HG03103 (cell line): ENCODE measurements around the gene IL17RE.
"Not testable (repeated sequence)": the region's sequence is repeated elsewhere in the genome, so short reads cannot be mapped to it uniquely, and the experiment has no call there.

Experiments
- ATAC-seq: cut with Tn5 transposase; IDR thresholded peaks from one replicate; pipeline ENCODE4 v1.9.1; 2021; ENCODE audit warnings: low read depth; ENCODE audit not compliant: unreplicated experiment

The IL17RE gene

GRCh38 chr3:9900965-9901415, 1.7 kb upstream of the IL17RE start:
- ATAC-seq = not testable (repeated sequence)

DNA sequence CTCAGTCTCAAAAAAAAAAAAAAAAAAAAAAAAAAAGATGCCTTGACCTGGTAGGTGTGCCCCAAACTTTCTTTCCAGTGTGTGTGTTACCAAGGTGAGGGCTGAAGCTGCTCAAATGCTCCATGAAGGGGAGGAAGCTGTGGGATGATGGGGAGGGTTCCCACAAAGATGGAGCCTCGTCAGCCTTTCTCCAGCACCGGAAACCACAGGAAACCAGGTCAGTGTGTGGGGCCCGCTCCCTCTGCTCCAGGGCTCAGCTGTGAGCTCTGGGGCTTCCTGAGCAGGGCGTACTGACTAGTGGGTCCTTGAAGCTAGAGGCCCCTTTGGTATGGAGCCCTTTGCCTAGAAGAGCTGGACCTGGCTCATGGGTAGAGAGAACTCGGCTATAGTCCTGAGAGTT, 681 bp upstream of the IL17RE start:
- ATAC-seq = no peak

DNA sequence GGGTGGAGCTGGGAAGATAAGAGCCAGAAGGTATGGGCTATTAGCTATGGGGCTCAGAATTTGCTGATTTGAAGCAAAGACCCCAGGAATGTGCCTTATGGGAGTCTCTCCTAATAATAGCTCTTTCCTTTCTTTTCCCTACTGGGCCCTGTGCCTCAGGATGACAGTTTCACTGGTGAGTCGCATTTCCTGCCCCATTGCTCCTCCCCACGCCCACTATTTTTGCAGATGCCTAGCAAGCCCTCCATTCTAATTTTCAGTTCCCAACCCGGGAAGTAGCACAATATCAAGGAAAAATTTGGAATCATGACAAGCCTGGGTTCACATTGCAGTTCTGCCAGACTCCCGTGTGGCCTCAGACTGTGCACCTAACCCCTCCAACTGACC, 583 bp downstream of the IL17RE start:
- ATAC-seq = no peak

- ATAC-seq = no peak
These were observed 1.3 kb downstream of the IL17RE start for GRCh38 chr3:9903904-9904303.

DNA sequence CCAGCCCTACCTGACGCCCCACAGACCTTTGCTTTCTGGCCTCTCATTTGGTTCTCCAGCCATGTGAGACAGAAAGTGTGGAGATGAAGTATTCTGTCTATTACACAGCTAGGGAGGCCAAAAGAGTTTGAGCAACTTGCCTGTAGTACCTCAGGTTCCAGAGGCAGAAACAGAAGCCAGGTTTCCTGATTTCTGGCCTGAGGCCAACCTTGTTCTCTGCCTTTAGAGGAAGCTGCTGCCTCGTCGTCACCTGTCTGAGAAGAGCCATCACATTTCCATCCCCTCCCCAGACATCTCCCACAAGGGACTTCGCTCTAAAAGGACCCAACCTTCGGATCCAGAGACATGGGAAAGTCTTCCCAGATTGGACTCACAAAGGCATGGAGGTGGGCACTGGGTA, 3.8 kb downstream of the IL17RE start:
- ATAC-seq = no peak

- no peak for ATAC-seq
These were observed 5.6 kb downstream of the IL17RE start for GRCh38 chr3:9908286-9908685.

- ATAC-seq = no peak
These were observed 6.8 kb downstream of the IL17RE start for GRCh38 chr3:9909221-9910013.

DNA sequence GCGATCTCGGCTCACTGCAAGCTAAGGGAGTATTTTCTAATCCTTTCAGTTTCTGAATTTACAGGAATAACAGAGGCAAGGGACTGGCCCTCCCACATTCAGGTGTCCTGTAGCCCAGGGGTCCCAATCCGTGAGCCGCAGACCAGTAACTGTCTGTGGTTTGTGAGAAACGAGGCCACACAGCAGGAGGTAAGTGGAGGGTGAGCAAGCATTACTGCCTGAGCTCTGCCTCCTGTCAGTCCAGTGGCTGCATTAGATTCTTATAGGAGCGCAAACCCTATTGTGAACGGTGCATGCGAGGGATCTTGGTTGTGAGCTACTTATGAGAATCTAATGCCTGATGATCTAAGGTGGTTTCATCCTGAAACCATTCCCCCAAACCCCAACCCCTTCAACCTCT, 9.2 kb downstream of the IL17RE start:
- ATAC-seq = no peak

DNA sequence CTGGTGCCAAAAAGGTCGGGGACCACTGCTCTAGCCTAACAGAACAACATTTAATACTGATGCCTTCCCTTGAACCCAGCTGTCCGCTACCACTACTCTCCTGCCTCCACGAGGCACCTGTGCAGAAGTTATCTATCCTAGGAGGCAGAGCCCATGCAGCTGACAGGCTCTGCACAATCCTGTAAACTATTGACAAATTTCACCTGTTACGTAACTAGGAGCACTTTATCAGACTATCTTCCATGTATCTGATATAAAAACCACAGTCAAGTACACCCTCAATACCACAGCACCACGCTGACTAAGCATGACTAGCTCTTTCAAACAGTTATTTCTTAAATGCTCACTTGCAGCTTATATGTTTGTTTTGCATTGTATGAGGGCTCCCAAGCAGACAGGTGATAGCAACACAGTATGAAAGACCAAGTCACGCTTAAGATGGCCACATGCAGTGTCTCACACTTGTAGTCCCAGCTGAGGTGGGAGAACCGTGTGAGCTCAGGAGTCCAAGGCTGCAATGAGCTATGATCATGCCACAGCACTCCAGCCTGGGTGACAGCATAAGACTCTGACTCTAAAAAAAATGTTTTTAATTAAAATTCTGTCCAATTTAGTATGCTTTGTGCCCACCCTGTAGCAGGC, 9.8 kb downstream of the IL17RE start:
- no peak for ATAC-seq

DNA sequence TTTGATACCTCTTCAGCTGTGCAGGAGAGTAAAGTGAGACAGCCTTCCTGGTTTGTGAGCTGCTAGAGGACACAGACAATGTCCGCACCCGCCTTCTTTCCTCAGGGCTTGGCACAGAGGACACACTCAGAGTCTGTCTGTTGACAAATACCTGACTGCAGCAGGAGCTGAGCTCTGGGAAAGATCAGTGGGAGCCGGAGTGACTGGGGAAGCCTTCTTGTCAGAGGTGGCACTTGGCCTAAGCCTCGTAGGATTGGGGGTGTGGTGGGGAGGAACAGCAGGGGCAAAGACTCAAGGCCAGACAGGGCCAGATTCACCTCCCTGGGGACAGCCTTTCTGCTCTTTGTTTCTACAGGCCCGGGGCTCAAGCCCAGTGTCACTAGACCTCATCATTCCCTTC, 11.0 kb downstream of the IL17RE start:
- ATAC-seq = no peak

DNA sequence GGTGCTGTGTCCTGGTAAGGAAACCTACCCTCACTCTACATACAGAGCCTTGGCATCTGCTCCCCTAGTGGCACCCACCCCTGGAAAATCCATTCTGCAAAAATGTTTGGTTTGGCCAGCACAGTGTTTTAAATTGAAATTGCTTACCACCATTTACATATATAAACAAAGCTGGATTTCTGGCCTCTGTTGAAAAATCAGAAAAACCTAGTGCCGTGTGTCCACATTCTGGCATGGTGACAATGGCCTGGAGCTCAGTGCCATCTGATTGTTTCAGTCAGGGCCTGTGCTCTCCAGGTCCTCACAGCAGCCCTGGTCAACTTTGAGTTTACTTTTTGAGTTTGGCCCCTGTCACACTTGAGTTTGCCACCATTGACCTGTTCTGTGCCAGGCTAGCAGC, 11.4 kb downstream of the IL17RE start:
- no peak for ATAC-seq

GRCh38 chr3:9914559-9915253, 12.1 kb downstream of the IL17RE start:
- ATAC-seq = peak; percentile 45

GRCh38 chr3:9915254-9916141, 12.8 kb downstream of the IL17RE start:
- peak; percentile 29 for ATAC-seq

DNA sequence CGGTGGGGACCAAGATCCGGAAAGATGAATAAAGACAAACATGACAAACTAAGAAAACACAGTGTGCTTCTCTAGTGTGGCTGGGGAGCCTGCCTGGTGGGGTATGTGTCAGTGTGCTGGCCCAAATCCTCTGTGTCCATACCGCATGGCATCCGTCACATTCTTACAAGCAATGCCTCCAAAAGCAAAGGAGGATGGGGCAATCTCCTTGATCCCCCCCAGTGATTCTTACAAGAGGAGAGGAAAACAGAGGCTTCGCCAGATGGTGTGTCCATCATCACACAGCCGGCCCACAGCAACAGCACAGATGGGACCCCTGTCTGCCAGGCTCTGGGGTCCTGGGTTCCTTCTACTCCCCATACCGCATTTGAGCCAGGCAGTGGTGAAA, 13.7 kb downstream of the IL17RE start:
- no peak for ATAC-seq

DNA sequence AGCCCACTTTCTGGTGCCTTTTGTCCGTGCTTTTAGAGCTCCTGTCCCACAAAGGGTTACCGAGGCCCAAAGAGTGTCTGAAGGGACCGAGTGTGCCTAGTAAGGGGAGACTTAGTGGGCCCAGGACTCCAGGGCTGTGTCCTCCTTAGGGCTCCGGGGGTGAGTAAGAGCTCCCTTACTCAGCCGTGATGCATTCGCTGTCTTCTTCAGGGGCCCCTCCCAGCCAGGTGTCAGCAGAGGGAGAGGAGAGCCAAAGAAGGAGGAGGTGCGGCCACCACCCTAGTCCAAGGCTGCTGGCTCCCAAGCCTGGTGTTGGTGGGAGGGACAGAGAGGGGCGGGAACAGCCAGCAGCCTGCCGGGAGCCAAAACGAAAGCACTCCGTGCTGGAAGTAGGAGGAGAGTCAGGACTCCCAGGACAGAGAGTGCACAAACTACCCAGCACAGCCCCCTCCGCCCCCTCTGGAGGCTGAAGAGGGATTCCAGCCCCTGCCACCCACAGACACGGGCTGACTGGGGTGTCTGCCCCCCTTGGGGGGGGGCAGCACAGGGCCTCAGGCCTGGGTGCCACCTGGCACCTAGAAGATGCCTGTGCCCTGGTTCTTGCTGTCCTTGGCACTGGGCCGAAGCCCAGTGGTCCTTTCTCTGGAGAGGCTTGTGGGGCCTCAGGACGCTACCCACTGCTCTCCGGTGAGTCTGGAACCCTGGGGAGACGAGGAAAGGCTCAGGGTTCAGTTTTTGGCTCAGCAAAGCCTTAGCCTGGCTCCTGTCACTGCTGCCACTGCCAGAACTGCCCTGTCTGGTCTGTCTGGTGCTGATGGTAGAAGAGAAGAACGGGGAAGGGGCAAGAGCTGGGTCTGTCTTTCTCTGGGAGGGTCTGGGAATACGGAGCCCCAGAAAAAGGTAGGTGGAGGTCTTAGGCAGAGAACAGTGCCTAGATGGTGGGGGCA, 14.4 kb downstream of the IL17RE start, which contains the start of gene IL17RC:
IL17RC (plus strand) TSS at position 365 of the 947 bp plus-strand sequence; CDS start at position 583, 218 bp downstream.
- no peak for ATAC-seq

DNA sequence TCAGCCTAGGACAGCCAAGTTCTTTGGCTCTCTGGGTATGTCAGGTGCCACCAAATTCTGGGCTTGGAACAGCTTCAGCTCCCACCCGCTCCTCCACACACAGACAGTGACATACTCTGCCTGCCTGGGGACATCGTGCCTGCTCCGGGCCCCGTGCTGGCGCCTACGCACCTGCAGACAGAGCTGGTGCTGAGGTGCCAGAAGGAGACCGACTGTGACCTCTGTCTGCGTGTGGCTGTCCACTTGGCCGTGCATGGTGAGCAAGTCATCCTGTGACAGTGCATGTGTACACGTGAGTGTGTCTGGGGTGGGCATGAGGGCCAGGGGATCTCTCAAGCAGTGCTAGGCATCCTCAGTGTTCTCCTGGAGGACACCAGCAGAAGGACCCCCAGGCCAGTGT, 15.2 kb downstream of the IL17RE start:
- no peak for ATAC-seq

DNA sequence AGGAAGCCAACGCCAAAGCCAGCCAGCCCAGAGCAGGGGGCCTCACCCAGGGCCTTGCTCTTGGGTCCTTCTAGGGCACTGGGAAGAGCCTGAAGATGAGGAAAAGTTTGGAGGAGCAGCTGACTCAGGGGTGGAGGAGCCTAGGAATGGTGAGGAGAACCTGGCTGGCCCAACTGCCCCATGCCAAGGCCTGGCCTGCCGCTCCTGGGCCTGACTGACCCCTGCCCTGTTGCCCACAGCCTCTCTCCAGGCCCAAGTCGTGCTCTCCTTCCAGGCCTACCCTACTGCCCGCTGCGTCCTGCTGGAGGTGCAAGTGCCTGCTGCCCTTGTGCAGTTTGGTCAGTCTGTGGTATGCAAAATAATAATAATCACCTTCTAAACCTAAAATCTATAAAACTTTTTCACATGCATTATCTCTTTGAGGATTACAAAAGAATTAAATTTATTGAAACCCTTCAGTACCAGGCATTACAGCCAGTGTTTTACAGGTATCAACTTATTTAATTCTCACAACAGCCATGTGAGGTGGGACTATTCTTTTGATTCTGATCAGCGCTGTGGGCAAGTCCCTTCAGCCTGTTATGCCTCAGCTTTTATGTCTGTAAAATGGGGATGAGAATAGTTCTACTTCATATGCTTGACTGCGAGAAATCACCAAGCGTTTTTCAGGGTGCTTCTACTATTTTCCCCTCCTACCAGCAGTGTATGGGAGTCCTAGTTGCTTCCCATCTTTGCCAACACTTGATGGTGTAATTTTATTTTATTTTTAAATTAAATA, 15.8 kb downstream of the IL17RE start:
- ATAC-seq = no peak

DNA sequence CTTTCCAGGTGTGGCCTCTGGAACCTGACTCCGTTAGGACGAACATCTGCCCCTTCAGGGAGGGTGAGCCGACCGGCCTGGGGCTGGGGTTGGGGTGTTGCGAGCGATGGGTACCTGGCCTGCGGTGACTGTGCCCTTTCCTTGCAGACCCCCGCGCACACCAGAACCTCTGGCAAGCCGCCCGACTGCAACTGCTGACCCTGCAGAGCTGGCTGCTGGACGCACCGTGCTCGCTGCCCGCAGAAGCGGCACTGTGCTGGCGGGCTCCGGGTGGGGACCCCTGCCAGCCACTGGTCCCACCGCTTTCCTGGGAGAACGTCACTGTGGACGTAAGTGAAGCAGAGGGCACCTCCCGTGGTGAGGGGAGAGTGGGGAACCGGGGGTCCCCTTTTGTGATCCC, 25.5 kb downstream of the IL17RE start:
- ATAC-seq = no peak
